ENCODE results near the gene DNAH9.

GRCh38 chr17:11558681-11559234 lies 39.5 kb upstream of the DNAH9 start:
- TF ChIP-seq CTCF (IDR thresholded peaks at IDR 0.05) (no peak), EZH2 (IDR thresholded peaks at IDR 0.05; ENCODE audit: borderline replicate concordance, insufficient read depth, low read depth, low read length, poor library complexity, severe bottlenecking) (no peak)
